WERI-Rb-1 (cell line): ENCODE data around the gene TPMT.

Experiments used
- DNase-seq: peaks from one replicate; pipeline ENCODE4 v3.0.0-alpha.2; 2020
- H3K27ac ChIP-seq: fragments of 250-450 bp; sonication (Bioruptor Pico); 2 replicates; pipeline ENCODE4 v1.5.1; 2020; ENCODE audit warnings: mild to moderate bottlenecking, moderate library complexity
- H3K27me3 ChIP-seq: fragments of 250-450 bp; sonication (Bioruptor Pico); 2 replicates; pipeline ENCODE4 v1.5.1; 2021; ENCODE audit warnings: mild to moderate bottlenecking, low read depth, moderate library complexity; ENCODE audit not compliant: insufficient read depth, severe bottlenecking
- H3K36me3 ChIP-seq: fragments of 250-450 bp; sonication (Bioruptor Pico); 2 replicates; pipeline ENCODE4 v1.5.1; 2020; ENCODE audit warnings: mild to moderate bottlenecking, moderate library complexity
- H3K4me3 ChIP-seq: 2 replicates; pipeline ENCODE4 v1.5.1; 2011; ENCODE audit warnings: low read depth, mild to moderate bottlenecking, control low read depth, low read length
- H3K9me3 ChIP-seq: fragments of 250-450 bp; sonication (Bioruptor Pico); 2 replicates; pipeline ENCODE4 v1.5.1; 2021; ENCODE audit warnings: mild to moderate bottlenecking, moderate library complexity; ENCODE audit not compliant: severe bottlenecking
- TF ChIP-seq, protein P1 (sequence below): IDR thresholded peaks from 2 replicates; pipeline ENCODE4 v1.5.1; 2011; ENCODE audit warnings: low read depth, mild to moderate bottlenecking, control low read depth, inconsistent platforms, low read length

TPMT gene

DNA sequence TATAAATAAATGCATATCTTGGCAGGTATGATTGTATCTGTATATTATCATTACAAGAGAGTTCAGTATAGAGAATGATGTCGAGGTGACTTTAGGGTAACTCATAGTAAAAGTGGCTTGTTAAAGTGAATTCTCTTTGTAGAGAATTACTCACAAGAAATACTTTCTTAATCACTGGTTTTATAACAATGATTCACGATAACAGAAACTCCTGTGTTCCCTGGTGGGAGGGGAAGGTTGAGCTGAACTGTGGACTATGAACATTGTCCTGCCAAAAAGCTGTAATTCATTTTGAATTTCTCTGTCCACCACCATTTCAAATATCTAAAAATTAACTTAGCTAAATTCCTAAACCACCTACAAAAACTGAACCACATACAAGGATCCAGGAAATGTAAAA, 7.7 kb downstream of the TPMT start:
- Histone ChIP-seq H3K36me3 (peaks cover 29% of the 10 kb centered on the region), H3K9me3 (no peaks in the 10 kb centered on the region), H3K27me3 (no peaks in the 10 kb centered on the region), H3K27ac (no peak overlapping the region), H3K4me3 (no peak overlapping the region)
- TF ChIP-seq, protein P1, sequence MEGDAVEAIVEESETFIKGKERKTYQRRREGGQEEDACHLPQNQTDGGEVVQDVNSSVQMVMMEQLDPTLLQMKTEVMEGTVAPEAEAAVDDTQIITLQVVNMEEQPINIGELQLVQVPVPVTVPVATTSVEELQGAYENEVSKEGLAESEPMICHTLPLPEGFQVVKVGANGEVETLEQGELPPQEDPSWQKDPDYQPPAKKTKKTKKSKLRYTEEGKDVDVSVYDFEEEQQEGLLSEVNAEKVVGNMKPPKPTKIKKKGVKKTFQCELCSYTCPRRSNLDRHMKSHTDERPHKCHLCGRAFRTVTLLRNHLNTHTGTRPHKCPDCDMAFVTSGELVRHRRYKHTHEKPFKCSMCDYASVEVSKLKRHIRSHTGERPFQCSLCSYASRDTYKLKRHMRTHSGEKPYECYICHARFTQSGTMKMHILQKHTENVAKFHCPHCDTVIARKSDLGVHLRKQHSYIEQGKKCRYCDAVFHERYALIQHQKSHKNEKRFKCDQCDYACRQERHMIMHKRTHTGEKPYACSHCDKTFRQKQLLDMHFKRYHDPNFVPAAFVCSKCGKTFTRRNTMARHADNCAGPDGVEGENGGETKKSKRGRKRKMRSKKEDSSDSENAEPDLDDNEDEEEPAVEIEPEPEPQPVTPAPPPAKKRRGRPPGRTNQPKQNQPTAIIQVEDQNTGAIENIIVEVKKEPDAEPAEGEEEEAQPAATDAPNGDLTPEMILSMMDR: no peak
- DNase-seq: no peak

DNA sequence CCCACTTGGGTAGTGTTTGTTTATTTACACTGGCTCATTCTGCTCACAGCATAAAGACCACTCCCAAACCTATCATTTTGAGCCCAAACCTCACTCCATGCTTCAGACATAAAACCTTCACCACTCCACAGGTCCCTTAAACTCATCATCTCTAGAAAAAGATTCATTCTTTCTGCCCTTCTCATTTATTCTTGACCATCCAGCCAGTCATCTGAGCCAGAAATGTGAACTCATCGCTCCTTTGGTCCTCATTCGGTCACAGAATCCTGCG, 12.4 kb downstream of the TPMT start:
- Histone ChIP-seq H3K27ac (no peak overlapping the region), H3K9me3 (no peaks in the 10 kb centered on the region), H3K27me3 (no peaks in the 10 kb centered on the region), H3K4me3 (no peak overlapping the region), H3K36me3 (peaks cover 55% of the 10 kb centered on the region)
- TF ChIP-seq, protein P1: no peak
- DNase-seq: no peak

DNA sequence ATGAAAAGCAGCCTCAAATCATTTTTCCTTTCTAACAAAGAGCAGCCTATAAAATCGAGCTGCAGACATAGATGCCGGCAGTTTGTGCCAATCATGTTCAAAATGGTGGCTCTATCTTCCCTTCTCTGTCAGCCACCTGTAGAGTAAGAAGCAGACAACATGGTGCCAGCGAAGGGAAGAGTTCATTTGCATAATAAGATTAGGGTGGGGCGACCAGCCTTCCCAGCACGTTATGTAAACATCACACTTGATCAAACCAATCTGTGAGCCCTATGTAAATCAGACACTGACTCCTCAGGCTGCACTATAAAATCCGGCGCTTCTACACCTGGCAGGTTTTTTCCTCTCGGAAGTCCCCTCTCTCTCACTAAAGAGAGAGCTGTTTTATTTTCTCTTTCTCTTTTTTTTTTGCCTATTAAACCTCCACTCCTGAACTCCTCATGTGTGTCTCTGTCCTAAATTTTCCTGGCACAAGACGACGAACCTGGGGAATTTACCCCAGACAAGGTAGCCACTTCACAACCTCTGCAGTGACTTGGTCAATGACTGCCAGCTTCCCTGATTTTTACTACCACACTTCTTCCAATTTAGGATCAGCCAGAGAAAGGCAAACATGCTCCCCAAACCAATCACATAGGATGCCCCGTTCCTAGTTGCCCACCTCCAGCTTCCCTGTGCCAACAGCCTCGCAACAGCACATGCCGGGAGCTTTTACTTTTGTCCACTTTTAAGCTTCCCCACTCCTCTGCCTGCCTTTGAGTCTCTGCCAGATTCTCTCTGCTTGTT, 12.9 kb downstream of the TPMT start:
- peak overlapping the region; percentile 42 for H3K27ac ChIP-seq
- TF ChIP-seq, protein P1: no peak
- peak; percentile 79 for DNase-seq
- H3K36me3 ChIP-seq: peaks cover 50% of the 10 kb centered on the region
- H3K9me3 ChIP-seq: no peaks in the 10 kb centered on the region
- no peaks in the 10 kb centered on the region for H3K27me3 ChIP-seq
- no peak overlapping the region for H3K4me3 ChIP-seq

DNA sequence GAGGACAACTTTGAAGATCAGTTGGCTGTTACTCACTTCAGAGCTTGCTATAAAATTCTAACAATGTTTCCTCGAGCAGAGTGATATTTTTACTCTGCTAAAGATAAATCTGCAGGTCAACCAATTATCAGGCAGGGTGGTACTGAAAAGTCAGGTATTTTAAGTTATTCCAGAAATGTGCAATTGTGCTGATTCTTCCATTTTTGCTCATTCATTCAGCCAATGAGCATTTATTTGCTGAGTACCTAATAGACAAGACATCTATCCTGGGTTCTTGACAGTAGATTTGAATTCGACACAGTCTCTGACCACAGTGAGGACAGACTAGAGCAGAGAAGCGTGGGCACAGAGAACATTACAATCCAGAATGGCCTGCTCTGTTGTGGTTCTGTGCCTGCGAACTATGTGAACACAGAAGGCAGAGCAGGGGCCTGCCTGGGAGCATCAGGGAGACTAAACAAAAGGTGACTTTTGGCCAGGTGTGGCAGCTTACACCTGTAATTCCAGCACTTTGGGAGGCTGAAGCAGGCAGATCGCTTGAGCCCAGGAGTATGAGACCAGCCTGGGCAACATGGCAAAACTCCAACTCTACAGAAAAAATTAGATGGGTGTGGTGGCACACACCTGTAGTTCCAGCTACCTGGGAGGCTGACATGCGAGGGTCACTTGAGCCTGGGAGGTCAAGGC, 14.8 kb downstream of the TPMT start:
- no peak for DNase-seq
- H3K4me3 ChIP-seq: no peak overlapping the region
- H3K36me3 ChIP-seq: peaks cover 47% of the 10 kb centered on the region
- H3K9me3 ChIP-seq: no peaks in the 10 kb centered on the region
- no peak overlapping the region for H3K27ac ChIP-seq
- no peaks in the 10 kb centered on the region for H3K27me3 ChIP-seq
- TF ChIP-seq, protein P1: no peak

DNA sequence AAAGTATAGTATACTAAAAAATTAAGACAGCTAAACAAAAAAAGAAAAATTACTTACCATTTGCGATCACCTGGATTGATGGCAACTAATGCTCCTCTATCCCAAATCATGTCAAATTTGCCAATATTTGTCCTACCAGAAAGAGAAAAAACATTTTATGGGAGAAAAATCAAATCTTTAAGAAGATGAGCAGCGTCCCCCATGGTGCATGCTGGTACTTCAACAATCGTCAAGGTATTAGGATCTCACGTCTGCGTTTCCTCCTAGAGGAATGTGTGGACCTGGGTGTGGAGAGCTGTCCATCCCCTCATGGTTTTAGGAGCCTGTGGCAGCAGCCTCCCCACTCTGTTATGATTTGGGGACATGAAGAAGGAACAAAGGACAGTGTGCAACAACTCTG, 16.0 kb downstream of the TPMT start:
- DNase-seq: no peak
- no peaks in the 10 kb centered on the region for H3K9me3 ChIP-seq
- TF ChIP-seq, protein P1: peak; percentile 17; the same call in 1 of the 2 replicates
- H3K27me3 ChIP-seq: no peaks in the 10 kb centered on the region
- peaks cover 52% of the 10 kb centered on the region for H3K36me3 ChIP-seq
- H3K27ac ChIP-seq: no peak overlapping the region
- no peak overlapping the region for H3K4me3 ChIP-seq
